IPS-20b (cell line): ENCODE measurements around the gene ZDHHC14.

Experiments
- H3K27ac ChIP-seq: one replicate; pipeline ENCODE4 v1.5.1; 2013; ENCODE audit warnings: low read length
- H3K27me3 ChIP-seq: 2 replicates; pipeline ENCODE4 v1.6.1; 2013; ENCODE audit warnings: mild to moderate bottlenecking, low read length, inconsistent platforms; ENCODE audit not compliant: insufficient read depth
- H3K36me3 ChIP-seq: 2 replicates; pipeline ENCODE4 v1.6.1; 2013; ENCODE audit warnings: low read depth, mild to moderate bottlenecking, inconsistent platforms, low read length, moderate library complexity; ENCODE audit not compliant: insufficient read depth
- H3K4me1 ChIP-seq: 2 replicates; pipeline ENCODE4 v1.6.1; 2013; ENCODE audit warnings: mild to moderate bottlenecking, control low read depth, inconsistent platforms, low read length, moderate library complexity; ENCODE audit not compliant: insufficient read depth
- H3K4me3 ChIP-seq: 2 replicates; pipeline ENCODE4 v1.5.1; 2013; ENCODE audit warnings: mild to moderate bottlenecking, low read length, inconsistent platforms
- H3K9ac ChIP-seq: 2 replicates; pipeline ENCODE4 v1.6.1; 2013; ENCODE audit warnings: low read depth, mild to moderate bottlenecking, inconsistent platforms, low read length, moderate library complexity
- H3K9me3 ChIP-seq: 2 replicates; pipeline ENCODE4 v1.6.1; 2013; ENCODE audit warnings: mild to moderate bottlenecking, low read depth, low read length, inconsistent platforms; ENCODE audit not compliant: insufficient read depth

The ZDHHC14 gene

GRCh38 chr6:157488716-157489118 lies 107.7 kb downstream of the ZDHHC14 start:
- Histone ChIP-seq H3K36me3 (no peaks in the 10 kb centered on the region), H3K27me3 (no peaks in the 10 kb centered on the region), H3K4me1 (peaks cover 15% of the 10 kb centered on the region; the same call in 1 of the 2 replicates), H3K4me3 (no peak overlapping the region), H3K9ac (no peak overlapping the region), H3K27ac (no peak overlapping the region), H3K9me3 (no peaks in the 10 kb centered on the region)

GRCh38 chr6:157490611-157491269 lies 109.8 kb downstream of the ZDHHC14 start:
- H3K36me3 ChIP-seq: no peaks in the 10 kb centered on the region
- H3K4me1 ChIP-seq: peaks cover 15% of the 10 kb centered on the region; the same call in 1 of the 2 replicates
- no peaks in the 10 kb centered on the region for H3K27me3 ChIP-seq
- H3K27ac ChIP-seq: no peak overlapping the region
- H3K9ac ChIP-seq: no peak overlapping the region
- no peaks in the 10 kb centered on the region for H3K9me3 ChIP-seq
- no peak overlapping the region for H3K4me3 ChIP-seq

GRCh38 chr6:157491571-157492232 lies 110.7 kb downstream of the ZDHHC14 start:
- H3K4me3 ChIP-seq: no peak overlapping the region
- no peak overlapping the region for H3K27ac ChIP-seq
- H3K4me1 ChIP-seq: peaks cover 15% of the 10 kb centered on the region; the same call in 1 of the 2 replicates
- no peak overlapping the region for H3K9ac ChIP-seq
- H3K27me3 ChIP-seq: no peaks in the 10 kb centered on the region
- H3K36me3 ChIP-seq: no peaks in the 10 kb centered on the region
- H3K9me3 ChIP-seq: no peaks in the 10 kb centered on the region

GRCh38 chr6:157492249-157492648 lies 111.3 kb downstream of the ZDHHC14 start:
- no peak overlapping the region for H3K27ac ChIP-seq
- H3K9me3 ChIP-seq: no peaks in the 10 kb centered on the region
- H3K9ac ChIP-seq: no peak overlapping the region
- no peaks in the 10 kb centered on the region for H3K27me3 ChIP-seq
- no peak overlapping the region for H3K4me3 ChIP-seq
- H3K36me3 ChIP-seq: no peaks in the 10 kb centered on the region
- peaks cover 15% of the 10 kb centered on the region; the same call in 1 of the 2 replicates for H3K4me1 ChIP-seq

GRCh38 chr6:157492741-157493140 lies 111.8 kb downstream of the ZDHHC14 start:
- no peak overlapping the region for H3K27ac ChIP-seq
- H3K9ac ChIP-seq: no peak overlapping the region
- H3K4me3 ChIP-seq: no peak overlapping the region
- H3K27me3 ChIP-seq: no peaks in the 10 kb centered on the region
- peaks cover 15% of the 10 kb centered on the region; the same call in 1 of the 2 replicates for H3K4me1 ChIP-seq
- H3K9me3 ChIP-seq: no peaks in the 10 kb centered on the region
- no peaks in the 10 kb centered on the region for H3K36me3 ChIP-seq

DNA sequence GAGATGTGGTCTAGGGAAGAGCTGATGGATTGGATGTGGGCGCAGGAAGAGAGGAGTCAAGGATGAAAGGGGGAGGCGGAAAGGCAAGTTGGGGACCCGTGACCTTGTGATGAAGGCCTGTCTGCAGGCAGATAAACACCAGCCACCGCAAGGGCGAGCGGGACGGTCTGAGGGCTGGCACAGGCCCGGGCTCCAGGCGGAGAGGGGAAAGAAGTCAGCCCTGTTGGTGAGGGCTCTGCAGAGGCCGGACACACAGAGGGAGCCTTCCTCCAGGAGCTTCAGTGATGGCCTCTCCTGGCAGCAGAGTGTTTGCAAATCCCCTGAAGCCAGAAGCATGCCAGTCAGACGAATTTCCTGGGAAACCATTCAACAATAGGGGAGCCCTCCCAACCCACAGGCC lies 112.2 kb downstream of the ZDHHC14 start:
- Histone ChIP-seq H3K27ac (no peak overlapping the region), H3K36me3 (no peaks in the 10 kb centered on the region), H3K9ac (no peak overlapping the region), H3K9me3 (no peaks in the 10 kb centered on the region), H3K4me1 (peaks cover 13% of the 10 kb centered on the region; the same call in 1 of the 2 replicates), H3K27me3 (no peaks in the 10 kb centered on the region), H3K4me3 (no peak overlapping the region)

DNA sequence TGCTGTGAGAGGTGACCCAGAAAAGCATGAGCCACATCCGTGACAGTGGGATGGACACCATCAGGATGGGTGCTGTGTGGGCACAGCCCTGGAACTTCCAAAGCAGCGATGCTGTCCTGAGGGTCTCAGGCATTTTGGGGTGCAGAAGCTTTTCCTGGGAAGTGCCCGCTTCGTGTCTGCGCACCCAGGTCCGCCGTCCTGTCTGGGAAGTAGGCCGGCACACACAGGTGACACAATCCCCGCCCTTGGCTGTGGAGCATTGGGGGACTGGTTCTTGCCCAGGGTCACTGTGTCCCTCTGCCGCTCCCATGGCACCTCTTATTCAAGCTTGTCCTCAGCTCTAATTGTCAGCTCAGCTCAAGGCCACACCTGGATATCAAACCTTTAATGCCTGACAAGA lies 112.6 kb downstream of the ZDHHC14 start:
- H3K4me3 ChIP-seq: no peak overlapping the region
- H3K27ac ChIP-seq: no peak overlapping the region
- H3K4me1 ChIP-seq: peaks cover 9% of the 10 kb centered on the region; the same call in 1 of the 2 replicates
- no peaks in the 10 kb centered on the region for H3K27me3 ChIP-seq
- no peak overlapping the region for H3K9ac ChIP-seq
- no peaks in the 10 kb centered on the region for H3K36me3 ChIP-seq
- no peaks in the 10 kb centered on the region for H3K9me3 ChIP-seq

DNA sequence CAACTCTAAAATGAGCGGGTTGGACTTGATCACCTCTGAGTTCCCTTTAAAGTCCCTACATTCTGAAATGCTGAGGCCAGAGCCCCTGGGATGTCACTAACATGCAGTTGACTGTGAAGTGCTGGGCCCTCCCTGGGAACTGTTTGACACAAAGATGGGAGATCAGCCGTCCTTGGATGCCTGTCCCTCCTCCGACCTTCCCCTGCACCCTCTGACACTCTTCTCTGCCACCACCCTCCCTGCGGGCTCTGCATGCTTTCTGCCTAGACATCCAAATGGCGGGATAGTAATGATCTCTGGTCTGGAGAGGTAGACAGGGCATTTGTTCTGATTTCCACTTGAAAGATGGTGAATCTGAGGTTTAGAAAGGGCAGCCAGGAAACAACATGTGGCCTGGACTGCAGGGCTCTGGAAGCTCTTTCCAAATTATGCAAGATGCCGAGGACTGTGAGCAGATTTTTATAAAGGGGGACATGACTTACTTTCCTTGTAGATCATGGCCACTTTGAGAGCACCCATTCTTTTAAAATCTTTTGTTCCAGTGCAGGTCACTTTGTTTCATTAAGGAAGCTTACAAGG lies 113.2 kb downstream of the ZDHHC14 start:
- no peak overlapping the region for H3K27ac ChIP-seq
- H3K9ac ChIP-seq: no peak overlapping the region
- H3K36me3 ChIP-seq: no peaks in the 10 kb centered on the region
- no peak overlapping the region for H3K4me3 ChIP-seq
- H3K4me1 ChIP-seq: peaks cover 4% of the 10 kb centered on the region; the same call in 1 of the 2 replicates
- H3K27me3 ChIP-seq: no peaks in the 10 kb centered on the region
- no peaks in the 10 kb centered on the region for H3K9me3 ChIP-seq

- no peaks in the 10 kb centered on the region for H3K36me3 ChIP-seq
Observed at GRCh38 chr6:157496534-157497095, 115.6 kb downstream of the ZDHHC14 start.

GRCh38 chr6:157497579-157497978 lies 116.6 kb downstream of the ZDHHC14 start:
- Histone ChIP-seq H3K4me1 (no peaks in the 10 kb centered on the region; the same call in 1 of the 2 replicates), H3K4me3 (no peak overlapping the region), H3K27me3 (no peaks in the 10 kb centered on the region), H3K9ac (no peak overlapping the region), H3K27ac (no peak overlapping the region), H3K36me3 (no peaks in the 10 kb centered on the region), H3K9me3 (no peaks in the 10 kb centered on the region)

More at GRCh38 chr6:157496534-157497095, 115.6 kb downstream of the ZDHHC14 start:
- no peaks in the 10 kb centered on the region for H3K27me3 ChIP-seq
- no peaks in the 10 kb centered on the region; the same call in 1 of the 2 replicates for H3K4me1 ChIP-seq
- H3K4me3 ChIP-seq: no peak overlapping the region
- H3K9me3 ChIP-seq: no peaks in the 10 kb centered on the region
- H3K27ac ChIP-seq: no peak overlapping the region
- H3K9ac ChIP-seq: no peak overlapping the region

- H3K4me1 ChIP-seq: no peaks in the 10 kb centered on the region; the same call in 1 of the 2 replicates
- no peaks in the 10 kb centered on the region for H3K27me3 ChIP-seq
- H3K36me3 ChIP-seq: no peaks in the 10 kb centered on the region
- no peak overlapping the region for H3K9ac ChIP-seq
- H3K9me3 ChIP-seq: no peaks in the 10 kb centered on the region
- no peak overlapping the region for H3K27ac ChIP-seq
- H3K4me3 ChIP-seq: no peak overlapping the region
Observed at GRCh38 chr6:157498817-157499216, 117.8 kb downstream of the ZDHHC14 start.
